GM23248 (cell line): ENCODE results near the gene KAT8. TPM values are rescaled to one million over a fixed set of nuclear protein-coding genes. Genes with fewer than 3 reads are reported as not detected.

Experiments
- DNase-seq: peaks from one replicate; pipeline ENCODE4 v3.0.0-alpha.2; 2015
- H2AFZ ChIP-seq: fragments of 200-600 bp; sonication (generic); 2 replicates; pipeline ENCODE4 v1.6.1; 2016; ENCODE audit warnings: antibody characterized with exemption
- H3F3A ChIP-seq: fragments of 200-600 bp; sonication (generic); 2 replicates; pipeline ENCODE4 v1.6.1; 2016; ENCODE audit warnings: mild to moderate bottlenecking, antibody characterized with exemption, mixed run types; ENCODE audit not compliant: insufficient read depth
- H3K27ac ChIP-seq: fragments of 200-600 bp; sonication (generic); 2 replicates; pipeline ENCODE4 v1.5.1; 2016; ENCODE audit warnings: mild to moderate bottlenecking
- H3K27me3 ChIP-seq: fragments of 200-600 bp; sonication (generic); replicated peaks from 2 replicates; pipeline ENCODE4 v1.6.1; 2016; ENCODE audit warnings: mild to moderate bottlenecking; ENCODE audit not compliant: insufficient read depth
- H3K36me3 ChIP-seq: fragments of 200-600 bp; sonication (generic); 2 replicates; pipeline ENCODE4 v1.6.1; 2016; ENCODE audit warnings: low read depth, mild to moderate bottlenecking
- H3K4me1 ChIP-seq: fragments of 200-600 bp; sonication (generic); 2 replicates; pipeline ENCODE4 v1.6.1; 2016; ENCODE audit warnings: mild to moderate bottlenecking; ENCODE audit not compliant: insufficient read depth
- H3K4me2 ChIP-seq: fragments of 200-600 bp; sonication (generic); one replicate; pipeline ENCODE4 v1.6.1; 2016; ENCODE audit warnings: mild to moderate bottlenecking; ENCODE audit not compliant: unreplicated experiment
- H3K4me3 ChIP-seq: fragments of 200-600 bp; sonication (generic); 2 replicates; pipeline ENCODE4 v1.5.1; 2016; ENCODE audit warnings: mild to moderate bottlenecking
- H3K79me2 ChIP-seq: fragments of 200-600 bp; sonication (generic); 2 replicates; pipeline ENCODE4 v1.6.1; 2016; ENCODE audit warnings: mild to moderate bottlenecking; ENCODE audit not compliant: insufficient read depth
- H3K9ac ChIP-seq: fragments of 200-600 bp; sonication (generic); 2 replicates; pipeline ENCODE4 v1.6.1; 2016; ENCODE audit warnings: mild to moderate bottlenecking
- H3K9me2 ChIP-seq: fragments of 200-600 bp; sonication (generic); 2 replicates; pipeline ENCODE4 v1.6.1; 2016; ENCODE audit warnings: mixed run types, mild to moderate bottlenecking, moderate library complexity; ENCODE audit not compliant: insufficient read depth
- H3K9me3 ChIP-seq: fragments of 200-600 bp; sonication (generic); one replicate; pipeline ENCODE4 v1.6.1; 2017; ENCODE audit warnings: low read depth
- H4K20me1 ChIP-seq: fragments of 200-600 bp; sonication (generic); 2 replicates; pipeline ENCODE4 v1.6.0; 2016; ENCODE audit not compliant: insufficient read depth
- EZH2 ChIP-seq: fragments of 200-600 bp; sonication (generic); IDR thresholded peaks from 2 replicates; pipeline ENCODE4 v1.6.1; 2018; ENCODE audit warnings: antibody characterized with exemption, mild to moderate bottlenecking; ENCODE audit not compliant: insufficient read depth, poor library complexity, severe bottlenecking
- EZH2phosphoT487 ChIP-seq: fragments of 200-600 bp; sonication (generic); IDR thresholded peaks from 2 replicates; pipeline ENCODE4 v1.6.1; 2018; ENCODE audit warnings: antibody characterized with exemption, moderate library complexity, mild to moderate bottlenecking, low read depth; ENCODE audit not compliant: insufficient read depth
- WGBS, 2 experiments: methylation state at CpG; one replicate each; pipeline ENCODE4 v1.1.6; 2015 to 2017; ENCODE audit warnings: low lambda C conversion rate in 2 of 2, low coverage in 1 of 2; ENCODE audit errors: missing lambda C conversion rate in 2 of 2; 5-methylcytosine and 5-hydroxymethylcytosine counted together
- in situ Hi-C: fragments of 300-500 bp; cut with MboI; formaldehyde crosslinking; loops from 2 replicates; pipeline ENCODE4 v1.15.0; 2020
- polyA plus RNA-seq: library from polyadenylated mRNA; unstranded; fragments of >200 nt; fragmentation: Nextera tagmentation; extraction: Ambion mirVana; gene quantifications from 2 replicates; pipeline ENCODE4 v1.2.1, GENCODE V29; 2016
- total RNA-seq: library from RNA; depleted of rRNA; stranded (reverse); fragments of >200 nt; shearing (Covaris generic); gene quantifications from 2 replicates; pipeline ENCODE4 v1.2.3, GENCODE V29; 2014

The KAT8 gene
- total and polyA plus RNA-seq, 2 experiments from 2014 or later: 18.4 to 50.9 TPM

GRCh38 chr16:31077592-31078396, 39.7 kb upstream of the KAT8 start:
- TF ChIP-seq EZH2phosphoT487 (no peak), EZH2 (no peak)
- peaks cover 82% of the 10 kb centered on the region for H3K79me2 ChIP-seq
- H3K27ac ChIP-seq: no peak overlapping the region
- WGBS, 2 experiments: 92% methylated on average over 30 of the region's 30 CpGs
- no peaks in the 10 kb centered on the region for H4K20me1 ChIP-seq
- no peaks in the 10 kb centered on the region for H3K9me2 ChIP-seq
- no peak for DNase-seq
- no peak overlapping the region for H3K4me2 ChIP-seq
- in situ Hi-C loops: no loop called here
- no peak overlapping the region for H2AFZ ChIP-seq
- H3K9ac ChIP-seq: no peak overlapping the region
- H3K36me3 ChIP-seq: peaks cover 2% of the 10 kb centered on the region; the same call in 1 of the 2 replicates
- H3K27me3 ChIP-seq: no peaks in the 10 kb centered on the region
- peaks cover 5% of the 10 kb centered on the region; the same call in 1 of the 2 replicates for H3K4me1 ChIP-seq
- no peaks in the 10 kb centered on the region for H3K9me3 ChIP-seq
- peaks cover 2% of the 10 kb centered on the region; the same call in 1 of the 2 replicates for H3F3A ChIP-seq
- H3K4me3 ChIP-seq: no peak overlapping the region

- no peaks in the 10 kb centered on the region for H3K27me3 ChIP-seq
- no peaks in the 10 kb centered on the region for H4K20me1 ChIP-seq
- H3K79me2 ChIP-seq: peaks cover 82% of the 10 kb centered on the region
Measured at GRCh38 chr16:31078597-31079341, 38.7 kb upstream of the KAT8 start.

DNA sequence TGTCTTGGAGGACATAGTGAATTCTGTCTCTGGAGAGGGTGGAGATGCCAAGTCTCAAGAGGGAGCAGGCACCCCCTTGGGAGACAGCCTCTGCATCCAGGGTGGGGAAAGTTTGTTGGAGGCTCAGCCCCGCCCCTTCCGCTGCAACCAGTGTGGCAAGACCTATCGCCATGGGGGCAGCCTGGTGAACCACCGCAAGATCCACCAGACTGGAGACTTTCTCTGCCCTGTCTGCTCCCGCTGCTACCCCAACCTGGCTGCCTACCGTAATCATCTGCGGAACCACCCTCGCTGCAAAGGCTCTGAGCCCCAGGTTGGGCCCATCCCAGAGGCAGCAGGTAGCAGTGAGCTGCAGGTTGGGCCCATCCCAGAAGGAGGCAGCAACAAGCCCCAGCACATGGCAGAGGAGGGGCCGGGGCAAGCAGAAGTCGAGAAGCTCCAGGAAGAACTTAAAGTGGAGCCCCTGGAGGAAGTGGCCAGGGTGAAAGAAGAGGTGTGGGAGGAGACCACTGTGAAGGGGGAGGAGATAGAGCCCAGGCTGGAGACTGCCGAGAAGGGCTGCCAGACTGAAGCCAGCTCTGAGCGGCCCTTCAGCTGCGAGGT, 38.0 kb upstream of the KAT8 start:
- no peaks in the 10 kb centered on the region for H3K9me2 ChIP-seq
- H2AFZ ChIP-seq: no peak overlapping the region
- no peak overlapping the region for H3K27ac ChIP-seq
- no peak for DNase-seq
- in situ Hi-C loops: no loop called here
- H4K20me1 ChIP-seq: no peaks in the 10 kb centered on the region
- peaks cover 5% of the 10 kb centered on the region; the same call in 1 of the 2 replicates for H3K4me1 ChIP-seq
- H3K79me2 ChIP-seq: peaks cover 81% of the 10 kb centered on the region
- peaks cover 2% of the 10 kb centered on the region; the same call in 1 of the 2 replicates for H3K36me3 ChIP-seq
- H3F3A ChIP-seq: no peaks in the 10 kb centered on the region
- TF ChIP-seq EZH2: no peak
- no peak for TF ChIP-seq EZH2phosphoT487
- H3K4me3 ChIP-seq: no peak overlapping the region
- H3K9me3 ChIP-seq: no peaks in the 10 kb centered on the region
- H3K4me2 ChIP-seq: no peak overlapping the region
- H3K27me3 ChIP-seq: no peaks in the 10 kb centered on the region
- 83 to 88% methylated on average over 13 of the region's 13 CpGs for WGBS, 2 experiments
- no peak overlapping the region for H3K9ac ChIP-seq

More at GRCh38 chr16:31078597-31079341, 38.7 kb upstream of the KAT8 start:
- H2AFZ ChIP-seq: no peak overlapping the region
- no peak overlapping the region for H3K4me3 ChIP-seq
- peaks cover 2% of the 10 kb centered on the region; the same call in 1 of the 2 replicates for H3K36me3 ChIP-seq
- WGBS, 2 experiments: 89 to 91% methylated on average over 15 of the region's 15 CpGs
- no peak for TF ChIP-seq EZH2
- no peak for TF ChIP-seq EZH2phosphoT487
- no peak overlapping the region for H3K9ac ChIP-seq
- H3K4me1 ChIP-seq: peaks cover 5% of the 10 kb centered on the region; the same call in 1 of the 2 replicates
- no peak for DNase-seq
- in situ Hi-C loops: no loop called here
- H3K4me2 ChIP-seq: no peak overlapping the region
- H3K9me2 ChIP-seq: no peaks in the 10 kb centered on the region
- no peak overlapping the region for H3K27ac ChIP-seq
- no peaks in the 10 kb centered on the region for H3K9me3 ChIP-seq
- no peaks in the 10 kb centered on the region for H3F3A ChIP-seq

GRCh38 chr16:31080035-31080629, 37.3 kb upstream of the KAT8 start:
- WGBS, 2 experiments: 93% methylated on average over 36 to 40 of the region's 40 CpGs
- H3K9ac ChIP-seq: no peak overlapping the region

More at GRCh38 chr16:31080035-31080629, 37.3 kb upstream of the KAT8 start:
- Histone ChIP-seq H3K79me2 (peaks cover 74% of the 10 kb centered on the region), H3K9me2 (no peaks in the 10 kb centered on the region), H3K36me3 (peaks cover 2% of the 10 kb centered on the region; the same call in 1 of the 2 replicates), H3K4me1 (peaks cover 2% of the 10 kb centered on the region; the same call in 1 of the 2 replicates), H3K4me2 (no peak overlapping the region), H3K9me3 (no peaks in the 10 kb centered on the region), H3K4me3 (no peak overlapping the region), H3K27me3 (no peaks in the 10 kb centered on the region), H2AFZ (no peak overlapping the region), H4K20me1 (no peaks in the 10 kb centered on the region), H3F3A (no peaks in the 10 kb centered on the region), H3K27ac (no peak overlapping the region)
- no peak for DNase-seq
- TF ChIP-seq EZH2 (no peak), EZH2phosphoT487 (no peak)
- in situ Hi-C loops: no loop called here
